ENCODE data around the gene TMEM119. TPM values are rescaled to one million over a fixed set of nuclear protein-coding genes. Genes with fewer than 3 reads are reported as not detected.

The TMEM119 gene
- total and polyA plus RNA-seq, 2 of the 4 experiments (the other 2 are of a cell fraction): 8.1 to 9.2 TPM

- H4K91ac ChIP-seq (ENCODE audit: insufficient read depth, low read depth, low read length): no peak overlapping the region
- ATAC-seq (ENCODE audit: low read depth) (no peak), DNase-seq (no peak)
- no peak overlapping the region for H2AK9ac ChIP-seq (replicated peaks; ENCODE audit: low read depth, low read length, poor library complexity)
- ChIA-PET CTCF (no interaction called here), POLR2A (ENCODE audit: unreplicated experiment) (no interaction called here)
- H3K36me3 ChIP-seq (ENCODE audit: control insufficient read depth, insufficient read depth, low read length): no peaks in the 10 kb centered on the region
- H3K4me2 ChIP-seq (ENCODE audit: low read depth, low read length): no peak overlapping the region
- no peak overlapping the region for H2BK5ac ChIP-seq (ENCODE audit: low read depth, low read length, poor library complexity, severe bottlenecking)
- intact Hi-C loops (cut with micrococcal nuclease) (loop anchor here (5.0 kb wide), 1 partner anchor 467 kb away; the partner anchor contains the start of gene ALKBH2), in situ Hi-C loops (cut with MboI; ENCODE audit: low sequenced_read_pairs) (loop anchor here (25.0 kb wide), 1 partner anchor 462 kb away; the partner anchor contains the start of genes ALKBH2 and UNG), dilution Hi-C loops (cut with HindIII; ENCODE audit: low sequenced_read_pairs, unreplicated experiment) (no loop called here)
- H3K9me3 ChIP-seq (ENCODE audit: control insufficient read depth, insufficient read depth, low read length): no peaks in the 10 kb centered on the region
- H3K27me3 ChIP-seq (ENCODE audit: control insufficient read depth, insufficient read depth, low read length): no peaks in the 10 kb centered on the region
- no peak overlapping the region for H2BK120ac ChIP-seq (ENCODE audit: low read depth, low read length)
- no peak overlapping the region for H3K14ac ChIP-seq (replicated peaks; ENCODE audit: low read depth, low read length)
- 53% methylated on average over 2 of the region's 3 CpGs; no CpG with 5 or more reads in 1 of the 2 experiments for WGBS, 2 experiments (ENCODE audit: extremely low coverage in 2 of 2, insufficient read length in 1 of 2)
- no peak overlapping the region for H3K23ac ChIP-seq (ENCODE audit: low read depth, low read length)
- H3K56ac ChIP-seq (ENCODE audit: extremely low read depth, insufficient read depth, low read length): no peak overlapping the region
- no peak overlapping the region for H3K4ac ChIP-seq (ENCODE audit: low read depth, low read length)
- no peak overlapping the region for H2BK20ac ChIP-seq (ENCODE audit: low read depth, low read length)
- H3K18ac ChIP-seq (ENCODE audit: low read depth, low read length): no peak overlapping the region
- peaks cover 0 to 16% of the 10 kb centered on the region in 2 experiments; a peak in 1 of 4 replicates for H3K79me1 ChIP-seq (ENCODE audit: low read depth in 1 of 2, low read length in 2 of 2)
- no peak overlapping the region for H4K8ac ChIP-seq (ENCODE audit: low read depth in 2 of 2, low read length in 2 of 2)
- no peak overlapping the region for H3K9ac ChIP-seq (ENCODE audit: low read depth, low read length)
- peaks cover 28% of the 10 kb centered on the region for H3K9me1 ChIP-seq (ENCODE audit: insufficient read depth, low read length)
- H3K4me3 ChIP-seq (ENCODE audit: insufficient read depth, low read depth, low read length): no peak overlapping the region
- no peaks in the 10 kb centered on the region for H4K20me1 ChIP-seq (ENCODE audit: insufficient read depth, low read length)
- no peak overlapping the region for H2AFZ ChIP-seq (replicated peaks; ENCODE audit: low read length, poor library complexity)
- no peak overlapping the region for H2AK5ac ChIP-seq (ENCODE audit: low read depth, low read length)
- H4K5ac ChIP-seq (ENCODE audit: low read depth, low read length): no peak overlapping the region
- no peak overlapping the region for H2BK15ac ChIP-seq (ENCODE audit: low read depth, low read length)
- peaks cover 18% of the 10 kb centered on the region for H3K4me1 ChIP-seq (ENCODE audit: control insufficient read depth, insufficient read depth, low read length)
- BruUV-seq (replicated peaks): no TSS peak
- no peak overlapping the region for H3K27ac ChIP-seq (ENCODE audit: insufficient read depth, low read length)
- TF ChIP-seq, protein P1, sequence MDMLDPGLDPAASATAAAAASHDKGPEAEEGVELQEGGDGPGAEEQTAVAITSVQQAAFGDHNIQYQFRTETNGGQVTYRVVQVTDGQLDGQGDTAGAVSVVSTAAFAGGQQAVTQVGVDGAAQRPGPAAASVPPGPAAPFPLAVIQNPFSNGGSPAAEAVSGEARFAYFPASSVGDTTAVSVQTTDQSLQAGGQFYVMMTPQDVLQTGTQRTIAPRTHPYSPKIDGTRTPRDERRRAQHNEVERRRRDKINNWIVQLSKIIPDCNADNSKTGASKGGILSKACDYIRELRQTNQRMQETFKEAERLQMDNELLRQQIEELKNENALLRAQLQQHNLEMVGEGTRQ (IDR thresholded peaks at IDR 0.05; ENCODE audit: low read depth, low read length): no peak
- TF ChIP-seq MXI1 (IDR thresholded peaks at IDR 0.05; ENCODE audit: borderline replicate concordance, low read depth, low read length) (no peak), RCOR1 (IDR thresholded peaks at IDR 0.05; ENCODE audit: insufficient replicate concordance, low read length) (no peak), BHLHE40 (IDR thresholded peaks at IDR 0.05; ENCODE audit: low read depth, low read length) (no peak), SMC3 (IDR thresholded peaks at IDR 0.05; ENCODE audit: low read depth, low read length) (no peak), CEBPB (IDR thresholded peaks at IDR 0.05; ENCODE audit: low read depth, low read length) (no peak), RFX5 (IDR thresholded peaks at IDR 0.05; ENCODE audit: low read depth, low read length) (no peak), RAD21 (IDR thresholded peaks at IDR 0.05; ENCODE audit: low read length) (no peak), MAZ (IDR thresholded peaks at IDR 0.05; ENCODE audit: borderline replicate concordance, low read depth, low read length) (no peak), MAFK (IDR thresholded peaks at IDR 0.05; ENCODE audit: low read depth, low read length) (no peak), CHD1 (IDR thresholded peaks at IDR 0.05; ENCODE audit: low read depth, low read length) (no peak), FOS (IDR thresholded peaks at IDR 0.05; ENCODE audit: low read depth, low read length) (no peak), POLR2A (IDR thresholded peaks at IDR 0.05; ENCODE audit: low read depth, low read length) (no peak), NFE2L2 (IDR thresholded peaks at IDR 0.05; ENCODE audit: low read depth, low read length) (no peak)
- TF ChIP-seq, protein P2, sequence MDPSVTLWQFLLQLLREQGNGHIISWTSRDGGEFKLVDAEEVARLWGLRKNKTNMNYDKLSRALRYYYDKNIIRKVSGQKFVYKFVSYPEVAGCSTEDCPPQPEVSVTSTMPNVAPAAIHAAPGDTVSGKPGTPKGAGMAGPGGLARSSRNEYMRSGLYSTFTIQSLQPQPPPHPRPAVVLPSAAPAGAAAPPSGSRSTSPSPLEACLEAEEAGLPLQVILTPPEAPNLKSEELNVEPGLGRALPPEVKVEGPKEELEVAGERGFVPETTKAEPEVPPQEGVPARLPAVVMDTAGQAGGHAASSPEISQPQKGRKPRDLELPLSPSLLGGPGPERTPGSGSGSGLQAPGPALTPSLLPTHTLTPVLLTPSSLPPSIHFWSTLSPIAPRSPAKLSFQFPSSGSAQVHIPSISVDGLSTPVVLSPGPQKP (IDR thresholded peaks at IDR 0.05; ENCODE audit: borderline replicate concordance, low read depth, low read length): no peak
- TF ChIP-seq, protein P3, sequence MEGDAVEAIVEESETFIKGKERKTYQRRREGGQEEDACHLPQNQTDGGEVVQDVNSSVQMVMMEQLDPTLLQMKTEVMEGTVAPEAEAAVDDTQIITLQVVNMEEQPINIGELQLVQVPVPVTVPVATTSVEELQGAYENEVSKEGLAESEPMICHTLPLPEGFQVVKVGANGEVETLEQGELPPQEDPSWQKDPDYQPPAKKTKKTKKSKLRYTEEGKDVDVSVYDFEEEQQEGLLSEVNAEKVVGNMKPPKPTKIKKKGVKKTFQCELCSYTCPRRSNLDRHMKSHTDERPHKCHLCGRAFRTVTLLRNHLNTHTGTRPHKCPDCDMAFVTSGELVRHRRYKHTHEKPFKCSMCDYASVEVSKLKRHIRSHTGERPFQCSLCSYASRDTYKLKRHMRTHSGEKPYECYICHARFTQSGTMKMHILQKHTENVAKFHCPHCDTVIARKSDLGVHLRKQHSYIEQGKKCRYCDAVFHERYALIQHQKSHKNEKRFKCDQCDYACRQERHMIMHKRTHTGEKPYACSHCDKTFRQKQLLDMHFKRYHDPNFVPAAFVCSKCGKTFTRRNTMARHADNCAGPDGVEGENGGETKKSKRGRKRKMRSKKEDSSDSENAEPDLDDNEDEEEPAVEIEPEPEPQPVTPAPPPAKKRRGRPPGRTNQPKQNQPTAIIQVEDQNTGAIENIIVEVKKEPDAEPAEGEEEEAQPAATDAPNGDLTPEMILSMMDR (conservative IDR thresholded peaks at IDR 0.05; ENCODE audit: low read depth, low read length): no peak
Observed at GRCh38 chr12:108625228-108625627, 27.3 kb upstream of the TMEM119 start.

Data from IMR-90 (cell line).